ENCODE data around the gene RNF169.
A peak's percentile ranks its signal among the peaks of the same experiment; 100 is the strongest.

Gene RNF169

GRCh38 chr11:74720596-74721478, 27.8 kb upstream of the RNF169 start:
- Mint-ChIP-seq H3K4me3 (no peak overlapping the region), H3K4me1 (ENCODE audit: low read depth) (no peaks in the 10 kb centered on the region), H3K9me3 (ENCODE audit: low read depth) (no peaks in the 10 kb centered on the region), H3K27ac (no peak overlapping the region), H3K36me3 (no peaks in the 10 kb centered on the region), H3K27me3 (peaks cover 3% of the 10 kb centered on the region)

GRCh38 chr11:74721479-74721835, 27.2 kb upstream of the RNF169 start:
- no peaks in the 10 kb centered on the region for H3K36me3 Mint-ChIP-seq
- no peak overlapping the region for H3K4me3 Mint-ChIP-seq
- peaks cover 3% of the 10 kb centered on the region for H3K27me3 Mint-ChIP-seq
- no peak overlapping the region for H3K27ac Mint-ChIP-seq
- no peaks in the 10 kb centered on the region for H3K9me3 Mint-ChIP-seq (ENCODE audit: low read depth)
- H3K4me1 Mint-ChIP-seq (ENCODE audit: low read depth) = peaks cover 2% of the 10 kb centered on the region

GRCh38 chr11:74723511-74723910, 25.1 kb upstream of the RNF169 start:
- H3K27ac Mint-ChIP-seq = no peak overlapping the region
- H3K36me3 Mint-ChIP-seq = no peaks in the 10 kb centered on the region
- no peak overlapping the region for H3K4me3 Mint-ChIP-seq
- H3K4me1 Mint-ChIP-seq (ENCODE audit: low read depth) = peaks cover 2% of the 10 kb centered on the region
- peaks cover 3% of the 10 kb centered on the region for H3K27me3 Mint-ChIP-seq
- no peaks in the 10 kb centered on the region for H3K9me3 Mint-ChIP-seq (ENCODE audit: low read depth)

DNA sequence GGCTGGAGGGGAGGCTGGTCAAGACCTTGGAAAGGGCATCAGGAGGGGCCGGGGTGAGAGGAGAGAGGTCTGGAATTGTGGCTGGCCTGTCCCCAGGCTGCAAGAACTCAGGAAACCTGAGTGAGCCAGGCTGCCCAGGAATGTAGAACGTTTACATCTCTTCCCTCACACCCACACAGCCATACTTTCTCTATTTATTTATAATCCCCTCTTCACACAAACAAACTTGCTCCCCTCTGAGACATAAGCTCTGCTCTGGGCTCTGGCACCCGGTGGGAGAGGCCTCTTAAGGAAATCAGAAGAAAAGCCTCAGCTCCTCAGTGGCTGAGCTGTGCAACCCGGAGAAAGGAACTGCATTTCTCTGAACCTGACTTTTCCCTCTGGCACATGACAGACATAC, 22.9 kb upstream of the RNF169 start:
- Mint-ChIP-seq H3K4me3 (no peak overlapping the region), H3K36me3 (no peaks in the 10 kb centered on the region), H3K9me3 (ENCODE audit: low read depth) (no peaks in the 10 kb centered on the region), H3K27me3 (peaks cover 13% of the 10 kb centered on the region), H3K27ac (no peak overlapping the region), H3K4me1 (ENCODE audit: low read depth) (peaks cover 2% of the 10 kb centered on the region)

- H3K27ac Mint-ChIP-seq = no peak overlapping the region
Observed at GRCh38 chr11:74726547-74727182, 22.0 kb upstream of the RNF169 start.

GRCh38 chr11:74729397-74729796, 19.3 kb upstream of the RNF169 start:
- peaks cover 9% of the 10 kb centered on the region for H3K4me1 Mint-ChIP-seq (ENCODE audit: low read depth)
- H3K27me3 Mint-ChIP-seq = peaks cover 32% of the 10 kb centered on the region
- no peaks in the 10 kb centered on the region for H3K9me3 Mint-ChIP-seq (ENCODE audit: low read depth)
- H3K36me3 Mint-ChIP-seq = no peaks in the 10 kb centered on the region
- H3K4me3 Mint-ChIP-seq = no peak overlapping the region
- H3K27ac Mint-ChIP-seq = no peak overlapping the region

More at GRCh38 chr11:74726547-74727182, 22.0 kb upstream of the RNF169 start:
- no peak overlapping the region for H3K4me3 Mint-ChIP-seq
- H3K4me1 Mint-ChIP-seq (ENCODE audit: low read depth) = peaks cover 4% of the 10 kb centered on the region
- no peaks in the 10 kb centered on the region for H3K36me3 Mint-ChIP-seq
- H3K9me3 Mint-ChIP-seq (ENCODE audit: low read depth) = no peaks in the 10 kb centered on the region
- peaks cover 14% of the 10 kb centered on the region for H3K27me3 Mint-ChIP-seq

DNA sequence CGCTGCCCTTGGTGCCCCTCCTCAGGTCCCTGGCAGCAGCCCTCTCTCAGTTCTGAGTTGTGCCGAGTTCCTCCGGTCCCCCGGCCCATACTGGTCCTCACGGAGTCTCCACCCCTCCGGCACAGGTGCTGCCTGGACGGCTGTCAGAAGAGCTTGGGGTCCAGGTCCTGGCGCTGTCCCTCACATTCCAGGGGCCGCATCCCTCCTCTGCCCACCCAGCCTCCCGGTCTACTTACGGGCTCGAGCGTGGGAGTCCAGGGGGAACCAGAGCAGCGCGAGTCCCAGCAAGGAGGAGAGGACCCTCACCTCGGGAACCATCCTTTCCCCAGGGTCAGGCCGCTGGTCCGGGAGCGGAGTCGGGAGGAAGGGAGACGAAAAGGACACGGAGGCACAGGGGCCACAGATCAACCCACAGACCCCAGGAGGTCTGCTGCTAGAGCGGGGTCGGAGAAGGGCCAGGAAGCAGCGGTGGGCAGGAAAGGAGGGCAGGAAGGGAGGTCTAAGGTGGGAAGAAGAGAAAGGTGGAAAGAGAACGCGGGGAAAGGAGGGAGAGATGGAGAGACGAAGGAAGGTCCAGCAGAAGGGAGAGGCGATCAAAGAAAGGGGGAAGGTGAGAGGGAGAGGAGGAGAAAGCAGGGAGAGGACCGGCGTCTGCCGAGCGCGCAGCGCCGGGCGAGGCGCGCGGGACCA, 17.9 kb upstream of the RNF169 start:
- H3K27ac Mint-ChIP-seq = no peak overlapping the region
- no peaks in the 10 kb centered on the region for H3K36me3 Mint-ChIP-seq
- H3K27me3 Mint-ChIP-seq = peaks cover 30% of the 10 kb centered on the region
- H3K9me3 Mint-ChIP-seq (ENCODE audit: low read depth) = no peaks in the 10 kb centered on the region
- H3K4me1 Mint-ChIP-seq (ENCODE audit: low read depth) = peaks cover 9% of the 10 kb centered on the region
- H3K4me3 Mint-ChIP-seq = peak overlapping the region; percentile 6

GRCh38 chr11:74731301-74732094, 17.2 kb upstream of the RNF169 start, which contains the start of gene CHRDL2:
TSS of gene CHRDL2 (minus strand) at chr11:74731426. CDS start at chr11:74730888, 538 bp downstream.
- peaks cover 7% of the 10 kb centered on the region for H3K4me1 Mint-ChIP-seq (ENCODE audit: low read depth)
- H3K36me3 Mint-ChIP-seq = no peaks in the 10 kb centered on the region
- H3K27me3 Mint-ChIP-seq = peaks cover 30% of the 10 kb centered on the region
- peak within 1 kb of the TSS; percentile 42 for H3K4me3 Mint-ChIP-seq
- H3K27ac Mint-ChIP-seq = no peak within 1 kb of the TSS
- H3K9me3 Mint-ChIP-seq (ENCODE audit: low read depth) = no peaks in the 10 kb centered on the region

- Mint-ChIP-seq H3K27ac (no peak overlapping the region), H3K27me3 (peaks cover 37% of the 10 kb centered on the region), H3K4me3 (no peak overlapping the region), H3K9me3 (ENCODE audit: low read depth) (no peaks in the 10 kb centered on the region), H3K4me1 (ENCODE audit: low read depth) (peaks cover 7% of the 10 kb centered on the region), H3K36me3 (no peaks in the 10 kb centered on the region)
Observed at GRCh38 chr11:74734559-74734925, 14.1 kb upstream of the RNF169 start.

DNA sequence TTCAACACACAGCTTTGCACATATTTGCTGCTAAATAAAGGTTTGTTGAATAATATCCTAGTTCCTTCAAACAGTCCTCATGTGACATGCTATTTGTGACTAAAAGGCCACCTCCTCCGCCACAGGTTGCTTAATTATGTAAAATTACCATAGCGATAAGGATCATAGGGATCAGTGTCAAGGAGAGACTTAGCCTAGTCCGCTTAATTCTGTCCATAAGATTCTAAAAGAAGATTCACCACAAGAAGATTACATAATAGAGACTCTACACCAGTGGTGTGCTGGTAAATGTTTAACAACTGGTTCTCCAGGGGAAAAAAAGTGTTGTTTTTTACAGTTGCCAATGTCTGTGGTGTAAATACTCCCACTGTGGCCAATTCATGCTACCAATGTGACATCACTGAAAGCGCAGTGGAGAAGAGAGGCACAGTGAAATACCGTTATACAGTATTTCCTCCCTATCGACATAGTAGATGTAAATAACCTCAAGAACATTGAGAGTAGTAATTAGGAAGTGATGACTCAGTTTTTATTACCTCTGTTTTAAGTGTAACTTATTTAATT, 13.2 kb upstream of the RNF169 start:
- Mint-ChIP-seq H3K4me1 (ENCODE audit: low read depth) (peaks cover 10% of the 10 kb centered on the region), H3K9me3 (ENCODE audit: low read depth) (no peaks in the 10 kb centered on the region), H3K4me3 (no peak overlapping the region), H3K36me3 (no peaks in the 10 kb centered on the region), H3K27ac (no peak overlapping the region), H3K27me3 (peaks cover 29% of the 10 kb centered on the region)

GRCh38 chr11:74736031-74736430, 12.6 kb upstream of the RNF169 start:
- H3K36me3 Mint-ChIP-seq = no peaks in the 10 kb centered on the region
- no peaks in the 10 kb centered on the region for H3K9me3 Mint-ChIP-seq (ENCODE audit: low read depth)
- H3K27me3 Mint-ChIP-seq = peaks cover 27% of the 10 kb centered on the region
- no peak overlapping the region for H3K27ac Mint-ChIP-seq
- H3K4me1 Mint-ChIP-seq (ENCODE audit: low read depth) = peaks cover 10% of the 10 kb centered on the region
- no peak overlapping the region for H3K4me3 Mint-ChIP-seq

DNA sequence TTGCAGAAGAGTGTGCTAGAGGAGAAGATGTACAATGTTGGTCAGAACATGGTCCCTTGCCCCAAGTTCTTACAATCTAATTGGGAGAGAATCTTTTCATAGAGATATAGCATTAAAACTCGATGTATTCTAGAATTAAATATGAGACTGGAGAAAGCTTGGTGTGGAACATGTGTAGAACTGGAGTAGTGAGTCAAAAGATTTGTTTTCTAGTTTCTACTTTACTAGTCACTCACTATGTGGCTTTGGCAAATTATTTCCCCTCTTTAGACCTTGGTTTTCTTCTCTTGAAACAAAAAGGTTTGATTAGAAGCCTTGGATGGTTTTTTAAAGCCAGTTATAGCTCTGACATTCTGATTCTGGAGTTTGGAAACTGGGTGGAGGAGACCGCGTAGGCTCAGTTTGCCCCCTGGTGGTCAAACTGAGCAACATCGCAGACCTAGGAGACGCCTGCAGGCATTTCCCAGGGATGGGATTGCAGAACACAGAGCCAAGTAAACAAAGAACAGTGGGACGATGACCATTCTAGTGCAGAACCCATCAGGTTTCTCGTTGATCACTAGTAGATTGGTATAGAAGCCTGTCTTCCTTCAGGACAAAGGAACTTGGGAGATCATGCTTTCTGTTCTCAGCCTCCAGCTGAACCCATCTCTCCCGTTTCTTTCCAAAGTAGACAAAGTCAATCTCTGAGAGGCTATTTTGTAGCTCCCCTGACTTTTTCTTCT, 8.9 kb upstream of the RNF169 start:
- H3K27me3 Mint-ChIP-seq = peaks cover 9% of the 10 kb centered on the region
- H3K27ac Mint-ChIP-seq = no peak overlapping the region
- H3K4me3 Mint-ChIP-seq = no peak overlapping the region
- peaks cover 7% of the 10 kb centered on the region for H3K4me1 Mint-ChIP-seq (ENCODE audit: low read depth)
- no peaks in the 10 kb centered on the region for H3K36me3 Mint-ChIP-seq
- H3K9me3 Mint-ChIP-seq (ENCODE audit: low read depth) = no peaks in the 10 kb centered on the region

DNA sequence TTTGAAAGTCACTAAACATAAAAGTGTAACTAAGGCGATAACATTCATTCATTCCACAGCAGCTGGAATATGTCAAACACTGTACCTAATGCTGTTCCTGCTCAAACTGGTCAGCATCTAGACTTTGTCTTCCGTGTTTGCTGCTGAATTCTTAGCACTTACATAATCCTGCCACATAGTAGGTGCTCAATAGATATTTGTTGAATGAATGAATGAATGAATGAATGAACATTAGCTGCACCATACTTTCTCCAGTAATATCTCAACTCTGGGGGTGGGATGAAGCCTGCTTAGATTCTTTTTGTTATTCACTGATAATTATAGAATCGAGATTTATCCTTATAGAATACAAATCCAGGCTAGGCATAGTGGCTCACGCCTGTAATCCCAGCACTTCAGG, 6.6 kb upstream of the RNF169 start:
- Mint-ChIP-seq H3K27ac (no peak overlapping the region), H3K27me3 (peaks cover 7% of the 10 kb centered on the region), H3K9me3 (ENCODE audit: low read depth) (no peaks in the 10 kb centered on the region), H3K36me3 (no peaks in the 10 kb centered on the region), H3K4me1 (ENCODE audit: low read depth) (peaks cover 12% of the 10 kb centered on the region), H3K4me3 (no peak overlapping the region)

GRCh38 chr11:74743640-74744039, 5.0 kb upstream of the RNF169 start:
- peaks cover 26% of the 10 kb centered on the region for H3K4me1 Mint-ChIP-seq (ENCODE audit: low read depth)
- no peaks in the 10 kb centered on the region for H3K9me3 Mint-ChIP-seq (ENCODE audit: low read depth)
- H3K36me3 Mint-ChIP-seq = no peaks in the 10 kb centered on the region
- peaks cover 4% of the 10 kb centered on the region for H3K27me3 Mint-ChIP-seq
- no peak overlapping the region for H3K27ac Mint-ChIP-seq
- H3K4me3 Mint-ChIP-seq = no peak overlapping the region

All from activated naive CD8-positive, alpha-beta T cell (primary cell).